ENCODE results near the gene ALDOA. TPM values are rescaled to one million over a fixed set of nuclear protein-coding genes. Genes with fewer than 3 reads are reported as not detected.

The ALDOA gene
- total and polyA plus RNA-seq, 10 of the 15 experiments (the other 5 are each of a cell fraction or from before 2014, with no cell fraction given) = 218 to 2,339 (median 1,095) TPM

- intact Hi-C loops (cut with micrococcal nuclease; ENCODE audit: unreplicated experiment) = no loop called here
- Histone ChIP-seq H2AFZ (ENCODE audit: control insufficient read depth, low read depth, low read length) (no peak overlapping the region), H3K4me2 (ENCODE audit: control insufficient read depth, insufficient read depth) (no peak overlapping the region), H3K9me3 (replicated peaks; ENCODE audit: control insufficient read depth, insufficient read depth, low read length) (no peaks in the 10 kb centered on the region), H3K27ac (ENCODE audit: control insufficient read depth, insufficient read depth) (no peak overlapping the region), H3K27me3 (replicated peaks in 1 of 2; ENCODE audit: control insufficient read depth in 2 of 2, insufficient read depth in 2 of 2, low read length in 1 of 2) (peaks cover 3 to 5% of the 10 kb centered on the region in 2 experiments; a peak in 3 of 4 replicates), H3K36me3 (ENCODE audit: control insufficient read depth in 2 of 2, insufficient read depth in 2 of 2, low read length in 1 of 2) (no peaks in the 10 kb centered on the region), H3K4me1 (ENCODE audit: control insufficient read depth, insufficient read depth, low read length) (0 out of 2 replicates have a peak, but pooled peaks cover 2% of the 10 kb centered on the region), H3K9ac (ENCODE audit: control insufficient read depth, insufficient read depth, low read length) (no peak overlapping the region), H3K79me2 (ENCODE audit: control insufficient read depth, insufficient read depth, low read length) (no peaks in the 10 kb centered on the region), H4K20me1 (ENCODE audit: control insufficient read depth, insufficient read depth) (no peaks in the 10 kb centered on the region), H3K4me3 (no peak overlapping the region)
- TF ChIP-seq MXI1 (IDR thresholded peaks at IDR 0.05; ENCODE audit: low read depth, low read length) (no peak), ZBED1 (IDR thresholded peaks at IDR 0.05; ENCODE audit: borderline replicate concordance) (no peak), POLR2AphosphoS2 (IDR thresholded peaks at IDR 0.05; ENCODE audit: low read depth, low read length) (no peak), CBX5 (IDR thresholded peaks at IDR 0.05; ENCODE audit: low read depth) (no peak), RUNX3 (IDR thresholded peaks at IDR 0.05; ENCODE audit: low read length) (no peak)
- 33% methylated on average over 8 of the region's 8 CpGs for WGBS (ENCODE audit: insufficient coverage, insufficient replicate concordance, low lambda C conversion rate, missing lambda C conversion rate)
- DNase-seq (ENCODE audit: low read depth, low spot score) = no peak
- RAD21 ChIA-PET (ENCODE audit: unreplicated experiment) = no interaction called here
- CTCF ChIA-PET = interaction anchor here (0.8 to 1.2 kb wide), 2 partner anchors 15 to 168 kb away, joined by 3 to 4 read pairs; no protein-coding TSS in a partner anchor
- no peak for FAIRE-seq
- SMC1A ChIA-PET (ENCODE audit: uncharacterized antibody, unreplicated experiment) = no interaction called here
- POLR2A ChIA-PET = no interaction called here
- no TSS peak for BruUV-seq (replicated peaks)
- in situ Hi-C loops (cut with MboI) = loop anchor here (25.0 kb wide), 1 partner anchor 904 kb away; no protein-coding TSS in a partner anchor
- ATAC-seq = no peak
These were observed 48.8 kb upstream of the ALDOA start for GRCh38 chr16:30016555-30017276.

- Histone ChIP-seq H3K4me1 (ENCODE audit: control insufficient read depth, insufficient read depth, low read length) (0 out of 2 replicates have a peak, but pooled peaks cover 2% of the 10 kb centered on the region), H3K9ac (ENCODE audit: control insufficient read depth, insufficient read depth, low read length) (no peak overlapping the region), H2AFZ (ENCODE audit: control insufficient read depth, low read depth, low read length) (no peak overlapping the region), H3K4me3 (no peak overlapping the region), H3K79me2 (ENCODE audit: control insufficient read depth, insufficient read depth, low read length) (no peaks in the 10 kb centered on the region), H3K27ac (ENCODE audit: control insufficient read depth, insufficient read depth) (no peak overlapping the region), H3K4me2 (ENCODE audit: control insufficient read depth, insufficient read depth) (no peak overlapping the region), H3K9me3 (replicated peaks; ENCODE audit: control insufficient read depth, insufficient read depth, low read length) (no peaks in the 10 kb centered on the region), H3K27me3 (replicated peaks in 1 of 2; ENCODE audit: control insufficient read depth in 2 of 2, insufficient read depth in 2 of 2, low read length in 1 of 2) (peaks cover under 1 to 2% of the 10 kb centered on the region in 2 experiments; a peak in 3 of 4 replicates), H3K36me3 (ENCODE audit: control insufficient read depth in 2 of 2, insufficient read depth in 2 of 2, low read length in 1 of 2) (no peaks in the 10 kb centered on the region), H4K20me1 (ENCODE audit: control insufficient read depth, insufficient read depth) (no peaks in the 10 kb centered on the region)
- ChIA-PET SMC1A (ENCODE audit: uncharacterized antibody, unreplicated experiment) (no interaction called here), CTCF (interaction anchor here (0.8 to 3.0 kb wide), 4 partner anchors 12 to 168 kb away, joined by 3 to 12 read pairs (median 4); partner anchors contain the start of gene TLCD3B), POLR2A (interaction anchor here (0.6 kb wide), 1 partner anchor 52 kb away, joined by 7 read pairs; no protein-coding TSS in a partner anchor), RAD21 (ENCODE audit: unreplicated experiment) (no interaction called here)
- DNase-seq (ENCODE audit: low read depth, low spot score) (no peak), ATAC-seq (no peak), FAIRE-seq (no peak)
- intact Hi-C loops (cut with micrococcal nuclease; ENCODE audit: unreplicated experiment) = no loop called here
- no TSS peak for BruUV-seq (replicated peaks)
- in situ Hi-C loops (cut with MboI) = loop anchor here (25.0 kb wide), 1 partner anchor 905 kb away; no protein-coding TSS in a partner anchor
- 55% methylated on average over 2 of the region's 2 CpGs for WGBS (ENCODE audit: insufficient coverage, insufficient replicate concordance, low lambda C conversion rate, missing lambda C conversion rate)
- TF ChIP-seq CTCF (IDR thresholded peaks at IDR 0.05 in 2 of 3, conservative IDR thresholded peaks at IDR 0.05 in 1 of 3; ENCODE audit: control insufficient read depth in 2 of 3, extremely low read depth in 1 of 3, insufficient read depth in 1 of 3, low read depth in 3 of 3, low read length in 3 of 3) = no peak
- TF ChIP-seq JUNB (IDR thresholded peaks at IDR 0.05) = no peak
- no peak for TF ChIP-seq CHD1 (IDR thresholded peaks at IDR 0.05; ENCODE audit: low read depth, low read length)
- TF ChIP-seq ZNF24 (IDR thresholded peaks at IDR 0.05) = no peak
- TF ChIP-seq STAT3 (IDR thresholded peaks at IDR 0.05; ENCODE audit: low read depth, low read length) = no peak
- no peak for TF ChIP-seq ATF7 (IDR thresholded peaks at IDR 0.05; ENCODE audit: low read depth)
- no peak for TF ChIP-seq BMI1 (IDR thresholded peaks at IDR 0.05; ENCODE audit: borderline replicate concordance)
- no peak for TF ChIP-seq E4F1 (IDR thresholded peaks at IDR 0.05; ENCODE audit: borderline replicate concordance, partially characterized antibody)
These were observed 48.3 kb upstream of the ALDOA start for GRCh38 chr16:30017277-30017656.

Measured in GM12878 (cell line).